Panc1 (cell line): ENCODE data around the gene VIT. TPM values are rescaled to one million over a fixed set of nuclear protein-coding genes. Genes with fewer than 3 reads are reported as not detected.

Experiments used
- ATAC-seq: fragments of 200-7000 bp; cut with Tn5 transposase; 2 replicates; pipeline ENCODE4 v1.9.1; 2020; ENCODE audit warnings: mild to moderate bottlenecking, moderate library complexity
- BruUV-seq: library from RNA; stranded (reverse); fragments of 400-500 nt; replicated peaks from 2 replicates; lab custom pipeline; 2021; lab: Mats Ljungman, UMichigan
- CTCF ChIA-PET: fragments of 300-600 bp; sonication (Branson Sonifier 250); formaldehyde crosslinking; loops from one replicate; lab custom pipeline; 2022; ENCODE audit warnings: antibody characterized with exemption; lab: Charles Lee
- POLR2A ChIA-PET: fragments of 300-600 bp; sonication (Branson Sonifier 250); formaldehyde crosslinking; loops from one replicate; lab custom pipeline; 2022; ENCODE audit warnings: antibody characterized with exemption; lab: Charles Lee
- DNase-seq: peaks from one replicate; pipeline ENCODE4 v3.0.0-alpha.2; 2010; ENCODE audit warnings: low read depth, low spot score
- H3K27ac ChIP-seq: 2 replicates; pipeline ENCODE4 v1.5.1; 2011; ENCODE audit warnings: mild to moderate bottlenecking, low read length, inconsistent platforms
- H3K27me3 ChIP-seq: fragments of 200-500 bp; sonication (Bioruptor generic); 2 replicates; pipeline ENCODE4 v1.6.0; 2014; ENCODE audit warnings: low read length, inconsistent platforms; ENCODE audit not compliant: control insufficient read depth, insufficient read depth
- H3K36me3 ChIP-seq: fragments of 200-500 bp; sonication (Bioruptor generic); 2 replicates; pipeline ENCODE4 v1.5.1; 2014; ENCODE audit warnings: inconsistent platforms, mild to moderate bottlenecking, low read length, moderate library complexity; ENCODE audit not compliant: control insufficient read depth, insufficient read depth
- H3K4me1 ChIP-seq: 2 replicates; pipeline ENCODE4 v1.5.1; 2011; ENCODE audit warnings: inconsistent platforms, mild to moderate bottlenecking, low read length, moderate library complexity; ENCODE audit not compliant: control insufficient read depth, insufficient read depth
- H3K4me3 ChIP-seq, 2 experiments: 2 replicates each; pipeline ENCODE4 v1.5.1; 2011 to 2012; ENCODE audit warnings: low read depth in 2 of 2, low read length in 2 of 2, mild to moderate bottlenecking in 2 of 2, inconsistent platforms in 1 of 2, moderate library complexity in 1 of 2
- H3K9me3 ChIP-seq: fragments of 200-500 bp; sonication (Bioruptor generic); 2 replicates; pipeline ENCODE4 v1.5.1; 2014; ENCODE audit warnings: low read depth, mild to moderate bottlenecking, inconsistent platforms, low read length, moderate library complexity; ENCODE audit not compliant: control insufficient read depth, insufficient read depth
- CTCF ChIP-seq: fragments of 450-650 bp; IDR thresholded peaks from 2 replicates; pipeline ENCODE4 v1.5.1; 2017; ENCODE audit warnings: mild to moderate bottlenecking
- POLR2AphosphoS5 ChIP-seq: IDR thresholded peaks from 2 replicates; pipeline ENCODE4 v1.6.1; 2012; ENCODE audit warnings: mild to moderate bottlenecking, low read depth, low read length, moderate library complexity
- REST ChIP-seq, 2 experiments: IDR thresholded peaks; 2 replicates each; pipeline ENCODE4 v1.6.1; 2011 to 2012; ENCODE audit warnings: low read depth in 2 of 2, control low read depth in 1 of 2, low read length in 1 of 2, mild to moderate bottlenecking in 1 of 2, moderate library complexity in 1 of 2; ENCODE audit not compliant: insufficient read depth in 1 of 2
- SIN3A ChIP-seq: IDR thresholded peaks from 2 replicates; pipeline ENCODE4 v1.6.1; 2012; ENCODE audit warnings: low read depth, mild to moderate bottlenecking, low read length, moderate library complexity, borderline replicate concordance; ENCODE audit not compliant: insufficient read depth
- TCF7L2 ChIP-seq: IDR thresholded peaks from 2 replicates; pipeline ENCODE4 v1.6.1; 2011; ENCODE audit warnings: mild to moderate bottlenecking, low read depth, low read length, inconsistent platforms
- in situ Hi-C: cut with HindIII; loops from 2 replicates; pipeline ENCODE4 v1.10.0; 2016; ENCODE audit warnings: low sequenced_read_pairs, low pct_unique_long_range_greater_than_20kb
- intact Hi-C: fragments of 100-400 bp; cut with micrococcal nuclease; formaldehyde crosslinking; loops from one replicate; pipeline ENCODE4 v1.10.0; 2022; ENCODE audit not compliant: unreplicated experiment
- total RNA-seq: library from RNA; stranded (reverse); gene quantifications from one replicate; pipeline ENCODE4 v1.2.1, GENCODE V29; 2021; ENCODE audit not compliant: unreplicated experiment

VIT gene
- total RNA-seq, 1 experiment from 2014 or later = 0.77 TPM

GRCh38 chr2:36809069-36809445 lies 112.5 kb downstream of the VIT start:
- no TSS peak for BruUV-seq
- no peaks in the 10 kb centered on the region for H3K36me3 ChIP-seq
- CTCF ChIA-PET = no interaction called here
- in situ Hi-C loops (no loop called here), intact Hi-C loops (no loop called here)
- TF ChIP-seq REST (IDR thresholded peaks at IDR 0.05; ENCODE audit: insufficient read depth in 1 of 2, low read depth in 2 of 2, low read length in 1 of 2) (no peak), POLR2AphosphoS5 (no peak), CTCF (no peak), TCF7L2 (no peak), SIN3A (no peak)
- no peaks in the 10 kb centered on the region for H3K9me3 ChIP-seq
- ATAC-seq (no peak), DNase-seq (no peak)
- H3K27ac ChIP-seq = no peak overlapping the region
- POLR2A ChIA-PET = no interaction called here
- H3K4me3 ChIP-seq = no peak overlapping the region
- no peaks in the 10 kb centered on the region for H3K27me3 ChIP-seq
- H3K4me1 ChIP-seq = no peaks in the 10 kb centered on the region

GRCh38 chr2:36811071-36811470 lies 114.6 kb downstream of the VIT start:
- BruUV-seq = no TSS peak
- intact Hi-C loops (no loop called here), in situ Hi-C loops (no loop called here)
- Histone ChIP-seq H3K4me3 (no peak overlapping the region), H3K27me3 (no peaks in the 10 kb centered on the region), H3K4me1 (no peaks in the 10 kb centered on the region), H3K9me3 (no peaks in the 10 kb centered on the region), H3K36me3 (no peaks in the 10 kb centered on the region), H3K27ac (no peak overlapping the region)
- ATAC-seq (no peak), DNase-seq (no peak)
- TF ChIP-seq SIN3A (no peak), POLR2AphosphoS5 (no peak), REST (IDR thresholded peaks at IDR 0.05; ENCODE audit: insufficient read depth in 1 of 2, low read depth in 2 of 2, low read length in 1 of 2) (no peak), TCF7L2 (no peak), CTCF (no peak)
- ChIA-PET POLR2A (no interaction called here), CTCF (no interaction called here)
